Endodermal cell (in vitro differentiated cells): ENCODE results near the gene MFRP. TPM values are rescaled to one million over a fixed set of nuclear protein-coding genes. Genes with fewer than 3 reads are reported as not detected.

Source experiments
- DNase-seq: peaks from one replicate; pipeline ENCODE4 v3.0.0-alpha.2; 2017
- H3K27ac ChIP-seq: 2 replicates; pipeline ENCODE4 v1.5.1; 2013; ENCODE audit warnings: mild to moderate bottlenecking, low read depth, low read length, moderate library complexity
- H3K27me3 ChIP-seq: 2 replicates; pipeline ENCODE4 v1.6.1; 2013; ENCODE audit warnings: mild to moderate bottlenecking, low read length, moderate library complexity; ENCODE audit not compliant: insufficient read depth, control insufficient read depth, poor library complexity, severe bottlenecking
- H3K36me3 ChIP-seq: 2 replicates; pipeline ENCODE4 v1.7.0; 2013; ENCODE audit warnings: mild to moderate bottlenecking, low read length, moderate library complexity; ENCODE audit not compliant: control insufficient read depth, insufficient read depth
- H3K4me1 ChIP-seq: one replicate; pipeline ENCODE4 v1.7.0; 2013; ENCODE audit warnings: low read length; ENCODE audit not compliant: control insufficient read depth, insufficient read depth
- H3K4me3 ChIP-seq: 2 replicates; pipeline ENCODE4 v1.5.1; 2013; ENCODE audit warnings: mild to moderate bottlenecking, low read length, moderate library complexity
- H3K9ac ChIP-seq: 2 replicates; pipeline ENCODE4 v1.6.1; 2013; ENCODE audit warnings: mild to moderate bottlenecking, low read length, moderate library complexity; ENCODE audit not compliant: poor library complexity, severe bottlenecking; ENCODE audit errors: extremely low read depth
- H3K9me3 ChIP-seq: 2 replicates; pipeline ENCODE4 v1.6.1; 2013; ENCODE audit warnings: mild to moderate bottlenecking, low read length, moderate library complexity; ENCODE audit not compliant: control insufficient read depth
- H3K27ac Mint-ChIP-seq: 2 replicates; pipeline ENCODE4 v1.8.0; 2020; ENCODE audit warnings: mixed read lengths
- H3K27me3 Mint-ChIP-seq: 2 replicates; pipeline ENCODE4 v1.8.0; 2021; ENCODE audit warnings: mild to moderate bottlenecking, mixed read lengths; ENCODE audit not compliant: insufficient read depth
- H3K36me3 Mint-ChIP-seq: 2 replicates; pipeline ENCODE4 v1.8.0; 2020; ENCODE audit warnings: low read depth, mixed read lengths
- H3K4me1 Mint-ChIP-seq: 2 replicates; pipeline ENCODE4 v1.8.0; 2020; ENCODE audit warnings: mixed read lengths
- H3K4me3 Mint-ChIP-seq: 2 replicates; pipeline ENCODE4 v1.8.0; 2020; ENCODE audit warnings: mild to moderate bottlenecking, moderate library complexity, mixed read lengths
- H3K9me3 Mint-ChIP-seq: 2 replicates; pipeline ENCODE4 v1.8.0; 2020; ENCODE audit warnings: mild to moderate bottlenecking, mixed read lengths
- CTCF ChIP-seq: fragments of 200-600 bp; sonication (generic); conservative IDR thresholded peaks from 2 replicates; pipeline ENCODE4 v1.5.0; 2021; ENCODE audit warnings: antibody characterized with exemption, mild to moderate bottlenecking
- WGBS, 2 experiments: methylation state at CpG; one replicate each; pipeline versions ENCODE4 v1.1.5 to v1.1.7; 2013; ENCODE audit warnings: missing lambda C conversion rate in 2 of 2, mixed read lengths in 1 of 2; ENCODE audit not compliant: insufficient coverage in 1 of 2, insufficient read length in 1 of 2; 5-methylcytosine and 5-hydroxymethylcytosine counted together
- total RNA-seq, 2 donors: library from RNA; stranded (reverse); fragmentation: NEBNext Ultra II Directional in 1 of 2; extraction: Animal tissue kit (Norgen Biotek cat#: 25700) in 1 of 2; gene quantifications; 2 replicates in 1 of 2; 3 replicates in 1 of 2; pipeline ENCODE4 v1.2.1, GENCODE V29; 2021

Gene MFRP
- total RNA-seq, 2 donors from 2014 or later, result not detected

- peaks cover 8% of the 10 kb centered on the region for H3K36me3 ChIP-seq
- no peak overlapping the region for H3K4me3 ChIP-seq
- H3K27me3 Mint-ChIP-seq, result peaks cover 73% of the 10 kb centered on the region
- H3K4me1 Mint-ChIP-seq, result peaks cover 17% of the 10 kb centered on the region
- H3K9ac ChIP-seq, result no peak overlapping the region
- H3K4me3 Mint-ChIP-seq, result peak overlapping the region; percentile 38
- no peaks in the 10 kb centered on the region for H3K9me3 ChIP-seq
- H3K27me3 ChIP-seq, result peaks cover 63% of the 10 kb centered on the region
- H3K36me3 Mint-ChIP-seq, result no peaks in the 10 kb centered on the region
- DNase-seq, result peak; percentile 66
- H3K4me1 ChIP-seq, result peaks cover 7% of the 10 kb centered on the region
- H3K27ac Mint-ChIP-seq, result no peak overlapping the region
- H3K27ac ChIP-seq, result no peak overlapping the region
- no peaks in the 10 kb centered on the region for H3K9me3 Mint-ChIP-seq
- no peak for TF ChIP-seq CTCF
- 61 to 74% methylated on average over 8 to 15 of the region's 16 CpGs for WGBS, 2 experiments
Observed at GRCh38 chr11:119341222-119342022, 5.1 kb downstream of the MFRP start.

- Mint-ChIP-seq H3K9me3 (no peaks in the 10 kb centered on the region), H3K36me3 (peaks cover 5% of the 10 kb centered on the region), H3K4me3 (peak within 1 kb of the TSS; percentile 38), H3K4me1 (peaks cover 19% of the 10 kb centered on the region), H3K27ac (no peak within 1 kb of the TSS), H3K27me3 (peaks cover 66% of the 10 kb centered on the region)
- 10 to 23% methylated on average over 11 to 53 of the region's 53 CpGs for WGBS, 2 experiments
- peaks cover 9% of the 10 kb centered on the region for H3K4me1 ChIP-seq
- peak; percentile 79 for DNase-seq
- H3K27me3 ChIP-seq, result peaks cover 63% of the 10 kb centered on the region
- H3K9ac ChIP-seq, result no peak within 1 kb of the TSS
- peaks cover 8% of the 10 kb centered on the region for H3K36me3 ChIP-seq
- TF ChIP-seq CTCF, result no peak
- H3K4me3 ChIP-seq, result peak within 1 kb of the TSS; percentile 62
- H3K9me3 ChIP-seq, result no peaks in the 10 kb centered on the region
- H3K27ac ChIP-seq, result no peak within 1 kb of the TSS
Observed at GRCh38 chr11:119340335-119341221, 5.9 kb downstream of the MFRP start, which contains the start of gene C1QTNF5. Gene C1QTNF5 (minus strand): TSS chr11:119340883. CDS start chr11:119340397, 486 bp downstream.

DNA sequence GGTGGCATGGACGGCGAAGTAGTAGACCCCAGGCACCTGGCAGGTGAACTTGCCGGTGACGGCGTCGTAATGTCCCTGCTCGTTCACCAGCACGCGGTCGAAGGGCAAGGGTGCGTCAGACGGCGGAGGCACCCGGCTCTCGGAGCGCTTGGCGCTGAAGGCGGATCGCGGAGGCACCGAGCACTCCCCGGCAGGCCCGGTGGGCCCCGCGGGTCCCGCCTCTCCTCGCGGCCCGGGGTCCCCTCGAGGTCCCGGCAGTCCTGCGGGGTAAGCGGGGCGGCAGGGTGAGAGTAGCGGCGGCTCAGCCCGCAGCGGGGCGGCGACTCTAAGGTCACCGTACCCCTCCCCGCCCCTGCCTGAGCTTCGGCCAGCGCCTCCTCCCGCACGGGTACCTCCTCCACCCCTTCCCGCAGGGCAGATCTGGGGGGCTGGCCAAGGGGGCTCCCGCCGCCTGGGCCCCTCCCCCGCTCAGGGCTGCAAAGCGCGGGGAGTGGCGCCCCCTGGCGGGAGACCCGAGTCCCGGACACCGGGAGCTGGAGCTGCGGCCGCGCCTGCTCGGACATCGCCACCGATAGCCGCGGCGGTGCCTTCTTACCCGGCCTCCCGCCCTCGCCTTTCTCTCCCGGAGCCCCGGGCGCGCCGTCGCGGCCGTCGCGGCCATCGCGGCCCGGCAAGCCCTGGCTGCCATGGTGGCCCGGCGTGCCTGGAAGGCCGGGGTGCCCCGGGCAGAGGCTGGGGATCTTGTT lies 6.7 kb downstream of the MFRP start:
- Mint-ChIP-seq H3K36me3 (peaks cover 5% of the 10 kb centered on the region), H3K27ac (no peak overlapping the region), H3K4me3 (peak overlapping the region; percentile 83), H3K9me3 (no peaks in the 10 kb centered on the region), H3K4me1 (peaks cover 19% of the 10 kb centered on the region), H3K27me3 (peaks cover 59% of the 10 kb centered on the region)
- H3K36me3 ChIP-seq, result peaks cover 8% of the 10 kb centered on the region
- H3K4me3 ChIP-seq, result peak overlapping the region; percentile 62
- no peak overlapping the region for H3K27ac ChIP-seq
- peak; percentile 100 for TF ChIP-seq CTCF
- H3K9me3 ChIP-seq, result no peaks in the 10 kb centered on the region
- peak; percentile 92 for DNase-seq
- peaks cover 57% of the 10 kb centered on the region for H3K27me3 ChIP-seq
- peaks cover 16% of the 10 kb centered on the region for H3K4me1 ChIP-seq
- no peak overlapping the region for H3K9ac ChIP-seq
- 10 to 35% methylated on average over 25 to 86 of the region's 86 CpGs for WGBS, 2 experiments
